PC-9 (cell line): ENCODE measurements around the gene CDH13.

Experiments used
- EZH2 ChIP-seq: fragments of 200-600 bp; sonication (generic); IDR thresholded peaks from 2 replicates; pipeline ENCODE4 v1.8.0; 2017; ENCODE audit warnings: antibody characterized with exemption, low read depth
- TF ChIP-seq, protein P1 (sequence below): fragments of 200-600 bp; sonication (generic); conservative IDR thresholded peaks from 2 replicates; pipeline ENCODE4 v1.6.1; 2017; ENCODE audit warnings: mixed run types, antibody characterized with exemption, mild to moderate bottlenecking, moderate library complexity

DNA sequence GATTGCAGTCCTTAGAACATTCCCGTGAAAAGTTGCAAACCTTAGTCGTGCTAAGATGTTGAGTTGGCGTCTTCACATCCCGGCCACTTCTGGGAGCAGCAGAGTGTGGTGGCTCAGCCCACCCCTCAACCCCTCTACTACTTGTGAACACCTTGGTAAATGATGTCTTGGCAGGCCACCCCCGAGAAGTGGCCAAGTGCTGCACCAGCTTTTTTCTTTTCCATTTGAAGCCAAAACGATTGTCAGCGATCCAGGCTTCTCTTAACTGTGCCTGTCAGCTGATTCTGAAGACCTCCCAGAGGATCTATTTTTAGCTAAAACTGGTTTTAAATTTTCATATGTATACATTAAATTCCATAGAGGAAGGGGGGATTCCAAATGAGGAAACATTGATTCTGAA lies 247.5 kb downstream of the CDH13 start:
- TF ChIP-seq, protein P1, sequence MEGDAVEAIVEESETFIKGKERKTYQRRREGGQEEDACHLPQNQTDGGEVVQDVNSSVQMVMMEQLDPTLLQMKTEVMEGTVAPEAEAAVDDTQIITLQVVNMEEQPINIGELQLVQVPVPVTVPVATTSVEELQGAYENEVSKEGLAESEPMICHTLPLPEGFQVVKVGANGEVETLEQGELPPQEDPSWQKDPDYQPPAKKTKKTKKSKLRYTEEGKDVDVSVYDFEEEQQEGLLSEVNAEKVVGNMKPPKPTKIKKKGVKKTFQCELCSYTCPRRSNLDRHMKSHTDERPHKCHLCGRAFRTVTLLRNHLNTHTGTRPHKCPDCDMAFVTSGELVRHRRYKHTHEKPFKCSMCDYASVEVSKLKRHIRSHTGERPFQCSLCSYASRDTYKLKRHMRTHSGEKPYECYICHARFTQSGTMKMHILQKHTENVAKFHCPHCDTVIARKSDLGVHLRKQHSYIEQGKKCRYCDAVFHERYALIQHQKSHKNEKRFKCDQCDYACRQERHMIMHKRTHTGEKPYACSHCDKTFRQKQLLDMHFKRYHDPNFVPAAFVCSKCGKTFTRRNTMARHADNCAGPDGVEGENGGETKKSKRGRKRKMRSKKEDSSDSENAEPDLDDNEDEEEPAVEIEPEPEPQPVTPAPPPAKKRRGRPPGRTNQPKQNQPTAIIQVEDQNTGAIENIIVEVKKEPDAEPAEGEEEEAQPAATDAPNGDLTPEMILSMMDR = no peak
- no peak for TF ChIP-seq EZH2
